Cardiac muscle cell (in vitro differentiated cells and primary cell): Measurements from ENCODE around the gene FAM20C. TPM values are rescaled to one million over a fixed set of nuclear protein-coding genes. Genes with fewer than 3 reads are reported as not detected.

Experiments
- DNase-seq, 2 donors: peaks; one replicate each; pipeline versions ENCODE4 v3.0.0 to v3.0.0-alpha.2; 2010 to 2017; ENCODE audit warnings: low read depth in 1 of 2, low spot score in 1 of 2
- H3K27ac ChIP-seq: fragments of 200-600 bp; sonication (generic); 2 replicates; pipeline ENCODE4 v1.5.1; 2016
- H3K27me3 ChIP-seq: fragments of 200-600 bp; sonication (generic); 2 replicates; pipeline ENCODE4 v1.6.0; 2016; ENCODE audit warnings: control low read depth
- H3K36me3 ChIP-seq: fragments of 200-600 bp; sonication (generic); 2 replicates; pipeline ENCODE4 v1.5.1; 2016; ENCODE audit warnings: control low read depth
- H3K4me1 ChIP-seq: fragments of 200-600 bp; sonication (generic); 2 replicates; pipeline ENCODE4 v1.8.1; 2017; ENCODE audit warnings: low read depth, mild to moderate bottlenecking, mixed run types
- H3K4me3 ChIP-seq: fragments of 200-600 bp; sonication (generic); 2 replicates; pipeline ENCODE4 v1.5.1; 2016; ENCODE audit warnings: mild to moderate bottlenecking
- H3K9me3 ChIP-seq: fragments of 200-600 bp; sonication (generic); 2 replicates; pipeline ENCODE4 v1.5.1; 2017; ENCODE audit warnings: low read depth, mild to moderate bottlenecking, control low read depth
- CTCF ChIP-seq: IDR thresholded peaks from 2 replicates; pipeline ENCODE4 v1.5.1; 2012; ENCODE audit warnings: low read depth, mild to moderate bottlenecking, low read length
- polyA plus RNA-seq: library from polyadenylated mRNA; unstranded; fragments of >200 nt; fragmentation: Nextera tagmentation; extraction: Ambion mirVana; gene quantifications from 2 replicates; pipeline ENCODE4 v1.2.1, GENCODE V29; 2016
- total RNA-seq: library from RNA; depleted of rRNA; stranded (reverse); fragments of >200 nt; gene quantifications from 2 replicates; pipeline ENCODE4 v1.2.3, GENCODE V29; 2016

FAM20C gene
- total and polyA plus RNA-seq, 2 experiments from 2014 or later, result 4.9 to 15.7 TPM

- DNase-seq, result no peak
- Histone ChIP-seq H3K4me3 (no peak overlapping the region), H3K4me1 (no peaks in the 10 kb centered on the region), H3K27me3 (no peaks in the 10 kb centered on the region), H3K27ac (no peak overlapping the region), H3K9me3 (no peaks in the 10 kb centered on the region), H3K36me3 (no peaks in the 10 kb centered on the region)
- no peak for TF ChIP-seq CTCF
These were observed 63.5 kb downstream of the FAM20C start for GRCh38 chr7:255721-256361.

GRCh38 chr7:256461-256940 lies 64.1 kb downstream of the FAM20C start:
- no peaks in the 10 kb centered on the region for H3K4me1 ChIP-seq

GRCh38 chr7:256981-257646 lies 64.7 kb downstream of the FAM20C start:
- H3K27me3 ChIP-seq, result no peaks in the 10 kb centered on the region
- no peak overlapping the region for H3K27ac ChIP-seq
- no peak for DNase-seq
- H3K9me3 ChIP-seq, result no peaks in the 10 kb centered on the region
- H3K4me3 ChIP-seq, result no peak overlapping the region
- no peaks in the 10 kb centered on the region for H3K36me3 ChIP-seq
- H3K4me1 ChIP-seq, result no peaks in the 10 kb centered on the region
- no peak for TF ChIP-seq CTCF

More at GRCh38 chr7:256461-256940, 64.1 kb downstream of the FAM20C start:
- Histone ChIP-seq H3K27ac (no peak overlapping the region), H3K36me3 (no peaks in the 10 kb centered on the region), H3K27me3 (no peaks in the 10 kb centered on the region), H3K4me3 (no peak overlapping the region), H3K9me3 (no peaks in the 10 kb centered on the region)
- no peak for DNase-seq
- TF ChIP-seq CTCF, result no peak

GRCh38 chr7:257647-257992 lies 65.2 kb downstream of the FAM20C start:
- no peaks in the 10 kb centered on the region for H3K9me3 ChIP-seq
- H3K36me3 ChIP-seq, result no peaks in the 10 kb centered on the region
- no peak for DNase-seq
- no peak for TF ChIP-seq CTCF
- no peak overlapping the region for H3K4me3 ChIP-seq
- no peaks in the 10 kb centered on the region for H3K27me3 ChIP-seq
- no peaks in the 10 kb centered on the region for H3K4me1 ChIP-seq
- no peak overlapping the region for H3K27ac ChIP-seq

- DNase-seq, result no peak
- no peaks in the 10 kb centered on the region for H3K27me3 ChIP-seq
- H3K36me3 ChIP-seq, result no peaks in the 10 kb centered on the region
- no peak overlapping the region for H3K4me3 ChIP-seq
- H3K27ac ChIP-seq, result no peak overlapping the region
- H3K4me1 ChIP-seq, result no peaks in the 10 kb centered on the region
- H3K9me3 ChIP-seq, result no peaks in the 10 kb centered on the region
- TF ChIP-seq CTCF, result no peak
These were observed 66.3 kb downstream of the FAM20C start for GRCh38 chr7:258476-259190.
